ENCODE results near the gene GJC3.
"Not testable (repeated sequence)": the region's sequence is repeated elsewhere in the genome, so short reads cannot be mapped to it uniquely, and the experiment has no call there.

Gene GJC3, protein sequence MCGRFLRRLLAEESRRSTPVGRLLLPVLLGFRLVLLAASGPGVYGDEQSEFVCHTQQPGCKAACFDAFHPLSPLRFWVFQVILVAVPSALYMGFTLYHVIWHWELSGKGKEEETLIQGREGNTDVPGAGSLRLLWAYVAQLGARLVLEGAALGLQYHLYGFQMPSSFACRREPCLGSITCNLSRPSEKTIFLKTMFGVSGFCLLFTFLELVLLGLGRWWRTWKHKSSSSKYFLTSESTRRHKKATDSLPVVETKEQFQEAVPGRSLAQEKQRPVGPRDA

DNA sequence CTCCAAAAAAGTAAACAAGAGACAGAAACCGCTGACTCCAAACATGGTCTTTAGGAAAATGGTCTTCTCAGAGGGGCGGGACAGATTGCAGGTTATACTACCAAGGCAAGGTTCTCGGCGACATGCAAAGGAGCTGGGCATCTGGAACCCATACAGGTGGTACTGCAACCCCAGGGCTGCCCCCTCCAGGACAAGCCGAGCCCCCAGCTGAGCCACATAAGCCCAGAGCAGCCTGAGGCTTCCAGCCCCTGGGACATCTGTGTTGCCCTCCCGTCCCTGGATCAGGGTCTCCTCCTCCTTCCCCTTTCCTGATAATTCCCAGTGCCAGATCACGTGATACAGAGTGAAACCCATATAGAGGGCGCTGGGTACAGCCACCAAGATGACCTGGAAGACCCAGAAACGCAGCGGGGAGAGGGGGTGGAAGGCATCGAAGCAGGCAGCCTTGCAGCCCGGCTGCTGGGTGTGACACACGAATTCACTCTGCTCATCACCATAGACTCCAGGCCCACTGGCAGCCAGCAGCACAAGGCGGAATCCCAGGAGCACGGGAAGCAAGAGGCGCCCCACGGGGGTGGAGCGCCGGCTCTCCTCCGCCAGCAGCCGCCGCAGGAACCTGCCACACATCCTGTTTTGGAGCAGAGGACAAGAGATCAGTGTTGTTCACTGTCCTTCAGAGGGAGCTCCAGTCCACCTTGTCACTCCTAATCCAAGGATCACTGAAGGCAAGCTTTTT is at the start of gene GJC3:
GJC3 (minus strand) TSS at position 627 of the 736 bp plus-strand sequence; CDS start at position 627, 0 bp downstream.
- DNase-seq, result peak; percentile 29 to 44

DNA sequence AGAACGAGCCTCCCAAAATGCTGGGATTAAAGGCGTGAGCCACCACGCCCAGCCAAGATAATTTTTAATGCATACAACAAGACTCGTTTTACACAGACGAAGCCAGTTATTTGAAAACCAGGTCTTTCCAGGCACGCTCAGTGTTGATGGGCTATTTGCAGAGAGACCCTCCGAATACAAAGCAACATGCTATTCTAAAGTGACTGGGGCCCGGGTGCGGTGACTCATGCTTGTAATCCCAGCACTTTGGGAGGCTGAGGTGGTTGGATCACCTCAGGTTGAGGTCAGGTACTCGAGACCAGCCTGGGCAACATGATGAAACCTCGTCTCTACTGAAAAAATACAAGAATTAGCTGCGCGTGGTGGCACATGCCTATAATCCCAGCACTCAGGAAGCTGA is 47.2 kb upstream of the GJC3 start:
- DNase-seq, result no peak

DNA sequence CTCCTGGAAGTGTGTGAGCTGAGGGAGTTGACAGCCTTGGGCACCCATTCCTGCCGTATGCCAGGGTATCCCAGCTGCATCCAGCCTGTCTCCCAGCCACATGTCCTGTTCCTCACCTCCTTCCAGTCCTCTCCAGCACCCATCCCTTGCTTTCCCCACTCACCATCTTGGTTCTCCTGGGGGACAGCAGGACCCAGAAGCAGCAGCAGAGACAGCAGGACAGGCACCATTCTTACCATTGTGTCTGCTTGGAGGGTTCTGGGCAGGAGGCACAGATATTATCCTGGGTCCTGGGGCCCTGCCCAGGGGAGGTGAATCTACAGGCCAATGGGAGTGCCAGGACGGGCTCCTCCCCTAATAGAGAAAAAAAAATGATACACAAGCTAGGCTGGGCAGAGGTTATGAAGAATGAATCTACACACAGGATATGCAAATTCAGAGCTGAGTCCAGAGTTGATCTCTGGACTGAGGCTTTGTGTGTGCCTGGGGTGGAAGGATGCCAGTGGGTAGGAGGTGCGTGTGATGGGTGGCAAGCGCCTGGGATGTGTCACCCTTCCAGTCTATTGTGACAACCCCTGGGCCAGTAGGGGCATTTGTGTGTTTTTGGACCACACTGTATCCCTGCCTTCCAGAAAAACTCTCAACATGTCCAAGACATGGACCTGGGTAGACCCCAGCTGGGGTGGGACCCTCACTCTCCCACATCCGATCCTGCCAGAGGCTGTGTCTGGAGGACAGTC is 46.5 kb upstream of the GJC3 start, which contains the start of gene AZGP1:
AZGP1 (minus strand) TSS at position 250 of the 740 bp plus-strand sequence; CDS start at position 239, 11 bp downstream.
- no peak for DNase-seq

DNA sequence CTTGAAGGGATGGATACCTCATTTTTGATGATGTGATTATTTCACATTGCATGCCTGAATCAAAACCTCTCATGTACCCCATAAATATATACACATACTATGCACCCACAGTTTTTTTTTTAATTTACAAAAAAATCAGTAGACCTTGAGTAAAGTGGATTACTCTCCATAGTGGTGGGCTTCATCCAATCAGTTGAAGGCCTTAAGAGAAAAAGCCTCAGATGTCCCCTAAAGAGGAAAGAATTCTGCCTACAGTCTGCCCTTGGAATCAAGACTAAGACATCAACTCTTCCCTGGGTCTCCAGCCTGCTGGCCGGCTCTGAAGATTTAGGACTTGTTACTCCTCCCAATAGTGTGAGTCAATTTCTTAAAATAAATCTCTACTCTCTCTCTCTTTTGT is 45.3 kb upstream of the GJC3 start:
- no peak for DNase-seq

DNA sequence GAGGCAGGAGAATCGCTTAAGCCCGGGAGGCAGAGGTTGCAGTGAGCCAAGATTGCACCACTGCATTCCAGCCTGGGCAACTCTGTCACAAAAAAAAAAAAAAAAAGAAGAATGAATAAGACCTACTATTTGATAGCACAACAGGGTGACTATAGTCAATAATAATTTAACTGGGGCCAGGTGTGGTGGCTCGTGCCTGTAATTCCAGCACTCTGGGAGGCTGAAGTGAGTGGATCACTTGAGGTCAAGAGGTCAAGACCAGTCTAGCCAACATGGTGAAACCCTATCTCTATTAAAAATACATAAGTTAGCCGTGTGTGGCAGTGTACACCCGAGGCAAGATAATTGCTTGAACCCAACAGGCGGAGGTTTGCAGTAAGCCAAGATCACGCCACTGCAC is 44.4 kb upstream of the GJC3 start:
- DNase-seq, result not testable (repeated sequence)

DNA sequence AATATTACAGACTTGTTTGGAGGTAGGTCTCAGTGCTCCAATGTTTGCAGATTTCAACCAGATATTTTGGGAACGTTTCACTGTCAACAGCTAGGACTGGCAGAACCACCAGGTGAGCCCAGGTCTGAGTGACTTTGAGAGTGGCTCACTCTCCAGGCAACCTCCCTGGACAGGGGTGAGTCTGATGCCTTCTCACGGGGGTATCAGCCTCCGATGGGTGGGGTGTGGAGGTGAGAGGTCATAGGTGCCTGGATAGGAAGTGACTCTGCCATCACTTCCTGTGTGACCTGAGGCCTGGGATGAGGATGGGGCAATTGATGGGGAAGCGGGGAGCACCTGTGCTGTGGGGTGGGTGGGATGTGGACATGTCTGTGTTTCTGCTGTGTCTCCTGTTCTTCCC is 41.8 kb upstream of the GJC3 start:
- DNase-seq, result no peak

DNA sequence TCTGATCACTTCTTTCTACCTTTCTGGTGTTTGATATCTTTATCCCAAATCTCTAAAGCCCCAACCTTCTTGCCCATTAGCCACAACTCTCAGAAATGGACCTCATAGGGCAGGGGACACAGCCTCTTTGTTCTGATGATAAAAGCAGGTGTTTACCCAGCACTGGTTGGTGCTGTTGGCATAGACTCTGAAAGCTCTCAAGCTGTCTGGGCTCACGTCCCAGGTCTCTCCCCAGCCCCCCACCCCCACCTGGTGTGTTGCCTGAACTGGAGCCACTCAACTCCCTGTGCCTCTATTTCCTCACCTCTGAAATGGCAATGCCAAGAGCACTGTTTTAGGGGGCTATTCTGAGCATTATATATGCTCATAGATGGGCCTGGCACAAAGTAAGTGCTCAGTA is 40.4 kb upstream of the GJC3 start:
- not testable (repeated sequence) for DNase-seq

DNA sequence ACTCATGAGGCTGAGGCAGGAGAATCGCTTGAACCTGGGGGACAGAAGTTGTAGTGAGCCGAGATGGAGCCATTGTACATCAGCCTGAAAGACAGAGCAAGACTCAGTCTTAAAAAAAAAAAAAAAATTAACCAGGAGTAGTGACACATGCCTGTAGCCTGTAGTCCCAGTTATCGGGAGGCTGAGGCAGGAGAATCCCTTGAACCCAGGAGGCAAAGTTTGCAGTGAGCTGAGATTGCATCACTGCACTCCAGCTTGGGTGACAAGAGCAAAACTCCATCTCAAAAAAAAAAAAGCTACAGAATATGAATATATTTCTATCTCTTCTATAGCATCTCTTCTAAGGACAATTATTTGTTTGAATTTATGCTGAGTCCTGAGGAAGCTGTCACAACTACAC is 39.9 kb upstream of the GJC3 start:
- no peak for DNase-seq

DNA sequence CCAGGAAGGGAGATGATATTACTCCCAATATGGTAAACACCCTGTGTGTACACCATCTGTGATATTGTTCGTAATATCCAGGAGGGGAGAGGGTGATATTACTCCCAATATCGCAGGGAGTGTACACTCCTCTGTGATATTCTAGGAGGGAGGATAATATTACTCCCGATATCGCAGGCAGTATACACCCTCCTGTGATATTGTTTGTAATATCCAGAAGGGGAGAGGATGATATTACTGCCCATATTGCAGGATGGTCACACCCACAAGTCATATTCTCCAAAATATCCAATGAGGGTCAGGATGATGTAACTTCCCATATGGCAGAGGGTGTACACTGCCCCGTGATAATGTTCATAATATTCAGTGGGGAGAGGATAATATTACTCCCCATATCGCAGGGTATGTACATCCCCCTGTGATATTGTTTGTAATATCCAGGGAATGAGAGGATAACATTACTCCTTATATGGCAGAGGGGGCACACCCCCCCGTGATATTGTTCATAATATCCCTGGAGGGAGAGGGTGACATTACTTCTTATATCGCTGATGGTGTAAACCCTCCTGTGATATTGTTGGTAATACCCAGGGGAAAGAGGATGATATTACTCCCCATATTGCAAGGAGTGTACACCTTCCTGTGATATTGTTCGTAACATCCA is 29.3 kb upstream of the GJC3 start:
- no peak for DNase-seq

DNA sequence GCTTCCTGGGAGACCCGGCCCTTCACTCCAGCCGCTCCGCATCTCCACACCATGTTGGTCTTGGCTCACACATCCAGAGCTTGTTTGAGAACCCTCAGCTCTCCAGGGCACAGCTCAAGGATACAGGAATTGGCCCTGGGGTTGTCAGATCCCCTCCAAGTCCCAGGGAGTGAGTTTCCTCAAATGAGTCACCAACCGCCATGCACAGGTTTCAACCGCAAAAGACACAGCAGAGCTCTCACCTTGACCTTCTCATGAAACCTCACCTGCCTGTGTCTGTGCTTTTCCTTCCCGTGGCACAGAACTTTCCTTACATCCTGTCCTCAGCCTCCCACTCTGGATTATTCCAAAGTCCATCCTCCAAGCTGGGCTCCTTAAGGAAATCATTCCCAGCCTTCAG is 25.8 kb upstream of the GJC3 start:
- DNase-seq, result no peak

DNA sequence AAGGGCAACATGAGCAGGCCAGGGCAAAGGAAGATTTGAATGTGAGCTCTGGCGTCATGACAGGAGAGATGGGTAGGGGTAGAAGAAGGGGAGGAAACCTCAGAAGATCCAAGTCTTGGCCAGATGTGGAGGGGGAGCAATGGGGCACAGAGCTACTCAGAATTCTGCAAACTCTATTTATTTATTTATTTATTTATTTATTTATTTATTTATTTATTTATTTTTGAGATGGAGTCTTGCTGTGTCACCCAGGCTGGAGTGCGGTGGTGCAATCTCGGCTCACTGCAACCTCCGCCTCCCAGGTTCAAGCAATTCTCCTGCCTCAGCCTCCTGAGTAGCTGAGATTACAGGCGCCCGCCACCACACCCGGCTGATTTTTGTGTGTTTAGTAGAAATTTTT is 25.2 kb upstream of the GJC3 start:
- not testable (repeated sequence) for DNase-seq

DNA sequence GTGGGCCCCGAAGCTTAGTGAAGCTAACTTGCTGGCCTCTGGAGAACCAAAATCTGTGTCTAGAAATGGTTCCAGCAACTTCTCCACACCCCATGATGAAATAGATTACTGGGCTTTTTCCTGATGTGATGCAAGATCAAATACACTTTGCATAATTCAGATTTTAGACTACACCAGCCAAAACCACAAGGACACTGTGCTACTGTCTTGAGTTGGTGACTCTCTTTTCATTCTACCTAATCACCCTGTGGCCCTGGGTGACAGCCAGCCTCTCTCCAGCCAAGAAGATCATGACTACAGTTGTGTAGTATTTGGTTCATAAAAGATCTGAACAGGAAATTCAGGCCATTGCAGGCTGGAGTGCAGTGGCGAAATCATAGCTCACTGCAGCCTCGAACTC is 24.2 kb upstream of the GJC3 start:
- DNase-seq, result no peak

DNA sequence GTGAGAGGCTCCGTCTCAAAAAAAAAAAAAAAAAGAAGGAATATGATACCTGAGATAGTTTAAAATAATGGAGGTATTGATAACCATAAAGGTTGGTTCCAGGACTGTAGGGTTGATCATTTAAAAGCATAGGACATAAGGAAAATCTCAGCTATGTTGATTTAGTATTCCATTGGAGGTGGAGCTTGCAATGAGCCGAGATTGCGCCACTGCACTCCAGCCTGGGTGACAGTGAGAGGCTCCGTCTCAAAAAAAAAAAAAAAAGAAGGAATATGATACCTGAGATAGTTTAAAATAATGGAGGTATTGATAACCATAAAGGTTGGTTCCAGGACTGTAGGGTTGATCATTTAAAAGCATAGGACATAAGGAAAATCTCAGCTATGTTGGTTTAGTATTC is 23.2 kb upstream of the GJC3 start:
- DNase-seq, result not testable (repeated sequence)

DNA sequence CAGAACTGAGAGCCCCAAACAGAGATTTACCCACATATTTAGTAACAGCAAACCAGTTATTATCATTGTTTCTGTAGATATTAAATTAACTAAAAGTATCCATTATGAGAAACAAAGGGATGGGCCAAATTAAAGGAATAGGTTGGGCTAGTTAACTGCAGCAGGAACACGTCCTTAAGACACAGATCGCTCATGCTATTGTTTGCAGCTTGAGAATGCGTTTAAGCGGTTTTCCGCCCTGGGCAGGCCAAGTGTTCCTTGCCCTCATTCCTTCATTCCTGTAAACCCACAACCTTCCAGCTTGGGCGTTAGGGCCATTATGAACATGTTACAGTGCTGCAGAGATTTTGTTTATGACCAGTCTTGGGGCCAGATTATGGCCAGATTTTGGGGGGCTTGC is 21.4 kb upstream of the GJC3 start:
- DNase-seq, result not testable (repeated sequence)

DNA sequence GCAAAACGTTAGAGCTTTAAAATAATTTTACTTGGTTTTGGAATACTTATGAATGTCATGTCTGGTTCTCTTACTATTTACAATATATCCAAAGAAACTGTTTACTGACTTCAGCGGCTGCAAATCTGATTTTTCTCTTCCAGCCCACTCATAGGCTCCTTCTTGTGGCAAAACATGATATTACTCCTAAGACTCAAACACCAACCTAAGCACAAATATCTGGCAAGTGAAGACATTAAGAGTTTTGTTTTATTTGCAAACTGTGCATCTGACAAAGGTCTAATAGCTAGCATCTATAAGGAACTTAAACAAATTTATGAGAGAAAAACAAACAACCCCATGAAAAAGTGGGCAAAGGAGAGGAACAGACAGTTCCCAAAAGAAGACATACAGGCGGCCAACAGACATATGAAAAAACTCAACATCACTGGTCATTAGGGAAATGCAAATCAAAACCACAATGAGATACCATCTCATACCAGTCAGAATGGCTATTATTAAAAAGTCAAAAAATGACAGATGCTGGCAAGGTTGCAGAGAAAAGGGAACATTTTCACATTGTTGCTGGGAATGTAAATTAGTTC is 20.3 kb upstream of the GJC3 start:
- DNase-seq, result peak in 1 of 2 donors; percentile 21

DNA sequence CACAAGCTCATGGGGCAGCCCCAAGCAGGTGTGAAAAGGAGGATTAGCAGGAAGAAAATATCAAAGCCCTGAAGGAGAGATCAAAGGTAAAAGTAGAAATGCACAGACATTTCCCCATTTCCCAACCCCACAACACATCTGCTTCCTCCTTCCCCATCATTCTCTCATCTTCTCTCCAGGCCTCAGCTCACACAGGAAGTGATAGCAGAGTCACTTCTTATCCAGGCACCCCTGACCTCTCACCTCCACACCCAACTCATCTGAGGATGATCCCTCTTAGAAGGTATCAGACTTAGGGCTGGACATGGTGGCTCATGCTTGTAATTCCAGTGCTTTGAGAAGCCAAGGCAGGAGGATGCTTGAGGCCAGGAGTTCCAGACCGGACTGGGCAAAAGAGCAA is 18.2 kb upstream of the GJC3 start:
- no peak for DNase-seq

DNA sequence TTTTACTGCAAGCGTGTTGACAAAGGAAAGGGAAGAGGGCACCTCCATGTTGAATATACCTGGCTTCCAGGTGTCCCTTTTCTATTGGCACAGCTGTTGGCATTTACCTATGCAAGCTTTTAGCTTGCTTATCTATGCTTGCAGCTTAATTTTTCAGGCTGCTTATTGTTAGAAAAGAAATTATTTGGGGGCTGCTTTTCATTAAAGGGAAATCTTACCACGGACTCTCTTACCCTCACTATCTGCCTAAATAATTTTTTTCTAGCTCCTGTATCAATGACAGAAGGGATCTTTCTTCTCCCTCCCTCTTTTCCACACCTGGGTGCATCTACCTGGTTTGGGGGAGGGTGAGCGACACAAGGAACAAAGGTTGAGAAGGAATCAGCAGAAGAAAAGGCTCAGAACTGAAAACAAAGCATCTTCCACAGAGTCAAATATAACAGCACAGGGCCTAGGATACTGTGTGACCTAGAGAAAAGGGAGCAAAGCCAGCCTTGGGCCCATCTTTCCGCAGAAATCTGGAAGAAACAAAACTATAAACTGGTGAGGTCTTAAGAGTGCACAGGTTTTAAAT is 15.2 kb upstream of the GJC3 start:
- no peak for DNase-seq

DNA sequence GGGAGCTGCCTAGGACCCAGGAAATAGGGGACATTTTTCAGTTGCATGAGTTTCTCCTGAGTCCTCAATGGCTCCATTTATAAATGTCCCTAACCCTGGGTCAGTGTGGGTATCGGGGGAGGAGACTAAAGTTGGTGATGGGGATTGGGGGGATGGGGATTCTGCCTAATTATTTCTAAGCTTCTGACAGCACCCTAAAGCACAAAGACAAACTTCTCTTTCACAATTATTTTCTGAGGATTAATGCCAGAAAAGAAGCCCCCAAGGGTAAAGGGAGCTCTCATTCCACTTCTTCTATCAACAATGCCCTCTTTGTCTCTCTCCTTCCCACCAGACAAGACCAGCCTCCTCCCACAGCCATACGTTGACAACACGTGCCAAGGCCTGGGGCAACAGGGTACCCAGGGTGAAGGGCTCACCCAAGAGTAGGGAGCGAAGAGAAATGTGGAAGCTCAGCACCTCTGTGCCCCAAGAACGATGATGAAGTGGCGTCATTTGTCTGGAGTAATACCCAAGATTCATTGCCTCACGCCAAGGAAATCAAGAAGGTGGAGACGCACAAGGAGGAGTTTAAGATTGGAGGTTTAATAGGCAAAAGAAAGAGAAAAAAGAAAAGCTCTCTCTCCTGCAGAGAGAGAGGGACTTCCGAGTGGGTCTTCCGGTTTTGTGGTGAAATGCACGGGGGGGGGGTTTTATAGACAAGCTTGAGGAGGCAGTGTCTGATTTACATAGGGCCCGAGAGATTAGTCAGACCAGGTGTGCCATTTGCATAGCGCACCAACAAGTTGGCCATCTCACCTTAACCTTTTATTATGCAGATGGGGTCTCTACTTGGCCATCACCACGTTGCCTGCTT is 14.4 kb upstream of the GJC3 start:
- DNase-seq, result no peak

DNA sequence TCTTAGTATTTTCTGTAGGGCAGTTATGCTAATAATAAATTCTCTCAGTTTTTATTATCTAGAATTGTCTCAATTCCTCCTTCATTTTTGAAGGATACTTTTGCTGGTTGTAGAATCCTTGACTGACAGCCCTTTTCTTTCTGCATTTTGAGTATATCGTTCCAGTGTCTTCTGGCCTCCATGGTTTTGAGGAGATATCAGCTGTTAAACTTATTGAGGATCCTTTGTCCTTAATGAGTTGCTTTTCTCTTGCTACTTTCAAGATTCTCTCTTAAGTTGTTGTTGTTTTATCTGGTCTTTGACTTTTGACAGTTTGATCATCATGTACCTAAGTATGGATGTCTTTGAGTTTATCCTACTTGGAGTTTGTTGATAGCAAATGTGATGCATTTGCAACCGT is 8.9 kb upstream of the GJC3 start:
- no peak for DNase-seq

DNA sequence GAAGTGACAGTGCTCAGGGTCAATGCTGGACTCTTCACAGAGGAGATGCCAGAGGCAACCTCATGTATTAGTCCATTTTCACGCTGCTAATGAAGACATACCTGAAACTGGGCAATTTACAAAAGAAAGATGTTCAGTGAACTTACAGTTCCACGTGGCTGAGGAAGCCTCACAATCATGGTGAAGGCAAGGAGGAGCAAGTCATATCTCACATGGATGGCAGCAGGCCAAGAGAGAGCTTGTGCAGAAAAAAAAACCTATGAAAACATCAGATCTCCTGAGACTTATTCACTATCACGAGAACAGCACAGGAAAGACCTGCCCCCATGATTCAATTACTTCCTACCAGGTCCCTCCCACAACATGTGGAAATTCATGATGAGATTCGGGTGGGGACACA is 5.6 kb upstream of the GJC3 start:
- not testable (repeated sequence) for DNase-seq

DNA sequence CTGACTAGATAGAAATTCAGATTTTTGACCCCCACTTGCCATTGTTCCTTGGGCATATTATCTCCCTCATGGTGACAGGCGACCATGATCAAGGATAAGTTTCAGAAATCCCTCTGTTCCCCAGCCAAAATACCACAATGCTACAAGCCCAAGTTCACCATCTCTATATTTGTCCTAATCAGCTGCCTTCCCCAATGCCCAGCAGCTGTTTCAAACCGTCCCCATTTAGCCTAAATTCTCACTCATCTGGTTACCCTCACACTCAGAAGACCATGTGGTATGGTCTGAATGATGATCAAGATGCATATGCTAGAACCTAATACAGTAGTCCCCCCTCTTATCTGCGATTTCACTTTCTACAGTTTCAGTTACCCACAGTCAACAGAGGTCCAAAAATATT is 956 bp upstream of the GJC3 start:
- DNase-seq, result no peak

DNA sequence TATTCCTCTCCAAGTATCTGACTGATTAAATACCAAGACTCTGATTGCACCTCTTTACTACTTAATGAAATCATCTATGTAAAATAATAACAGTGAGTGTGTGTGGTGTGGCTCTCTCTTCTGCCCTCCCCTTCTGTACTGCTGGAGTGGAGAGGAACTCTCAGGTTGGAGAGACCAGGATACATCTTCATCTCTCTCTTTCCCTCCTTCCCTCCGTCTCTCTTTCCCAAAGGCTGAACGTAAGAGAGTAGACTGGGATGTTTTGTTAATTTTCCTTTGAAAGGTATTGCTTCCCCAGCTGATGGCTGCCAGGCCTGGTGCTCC is 272 bp upstream of the GJC3 start:
- no peak for DNase-seq

Measured in CD4-positive, alpha-beta T cell treated with Interferon alpha-2 for 1 hour (primary cell).